Stimulated activated CD8-positive, alpha-beta memory T cell treated with anti-CD3 and anti-CD28 coated beads, Interleukin-7, amount 100 ng/mL, for 1 hour (primary cell): Measurements from ENCODE around the gene ELOVL7.
"Not testable (repeated sequence)": the region's sequence is repeated elsewhere in the genome, so short reads cannot be mapped to it uniquely, and the experiment has no call there.

Source experiments
- DNase-seq, 2 donors: peaks; one replicate each; pipeline ENCODE4 v3.0.0-alpha.2; 2020; ENCODE audit warnings: low read depth in 2 of 2

Gene ELOVL7

GRCh38 chr5:60715201-60715928 lies 128.7 kb downstream of the ELOVL7 start:
- DNase-seq: not testable (repeated sequence)

- no peak for DNase-seq
Observed at GRCh38 chr5:60712950-60713349, 131.1 kb downstream of the ELOVL7 start.

- not testable (repeated sequence) for DNase-seq
Observed at GRCh38 chr5:60711892-60712291, 132.2 kb downstream of the ELOVL7 start.

DNA sequence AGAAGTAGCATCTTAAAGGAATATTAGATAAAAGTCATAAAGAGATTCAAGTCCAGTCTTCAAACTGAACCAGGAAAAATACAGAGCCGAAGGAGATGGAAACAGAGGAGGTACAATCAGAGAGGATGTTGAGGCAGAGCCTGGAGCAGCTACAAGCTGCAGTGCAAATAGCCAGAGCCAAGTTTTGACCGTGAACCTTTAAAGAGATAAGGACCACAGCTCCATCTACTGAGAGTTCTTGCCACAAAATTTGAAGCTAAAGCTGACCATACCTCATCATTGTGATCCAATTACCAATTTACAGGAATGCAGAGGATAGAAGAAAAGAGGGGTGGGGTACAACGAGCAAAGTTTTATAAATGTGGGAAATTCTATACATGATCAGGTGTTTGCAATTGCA lies 133.7 kb downstream of the ELOVL7 start:
- no peak for DNase-seq

DNA sequence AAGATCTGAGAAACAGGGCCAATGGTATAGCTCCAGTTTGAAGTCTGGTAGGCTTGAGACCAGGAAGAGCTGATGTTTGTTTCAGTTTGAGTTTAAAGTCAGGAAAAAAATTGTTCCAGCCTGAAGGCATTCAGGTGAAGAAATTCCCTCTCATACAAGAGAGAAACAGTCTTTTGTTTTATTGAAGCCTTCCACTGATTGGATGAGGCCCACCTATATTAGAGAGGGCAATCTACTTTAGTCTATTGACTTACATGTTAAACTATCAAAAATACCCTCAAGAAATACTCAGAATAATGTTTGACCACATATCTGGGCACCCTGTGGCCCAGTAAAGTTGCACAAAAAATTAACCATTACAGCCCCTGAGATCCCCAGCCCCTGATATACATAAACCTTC lies 138.9 kb downstream of the ELOVL7 start:
- DNase-seq: no peak

- DNase-seq: no peak
Observed at GRCh38 chr5:60703944-60704343, 140.1 kb downstream of the ELOVL7 start.
